Midbrain (tissue), 1 donor: ENCODE results near the gene EFCAB8.

Experiments used
- DNase-seq: peaks from one replicate; lab custom pipeline; 2025; lab: John Stamatoyannopoulos, UW

Gene EFCAB8

DNA sequence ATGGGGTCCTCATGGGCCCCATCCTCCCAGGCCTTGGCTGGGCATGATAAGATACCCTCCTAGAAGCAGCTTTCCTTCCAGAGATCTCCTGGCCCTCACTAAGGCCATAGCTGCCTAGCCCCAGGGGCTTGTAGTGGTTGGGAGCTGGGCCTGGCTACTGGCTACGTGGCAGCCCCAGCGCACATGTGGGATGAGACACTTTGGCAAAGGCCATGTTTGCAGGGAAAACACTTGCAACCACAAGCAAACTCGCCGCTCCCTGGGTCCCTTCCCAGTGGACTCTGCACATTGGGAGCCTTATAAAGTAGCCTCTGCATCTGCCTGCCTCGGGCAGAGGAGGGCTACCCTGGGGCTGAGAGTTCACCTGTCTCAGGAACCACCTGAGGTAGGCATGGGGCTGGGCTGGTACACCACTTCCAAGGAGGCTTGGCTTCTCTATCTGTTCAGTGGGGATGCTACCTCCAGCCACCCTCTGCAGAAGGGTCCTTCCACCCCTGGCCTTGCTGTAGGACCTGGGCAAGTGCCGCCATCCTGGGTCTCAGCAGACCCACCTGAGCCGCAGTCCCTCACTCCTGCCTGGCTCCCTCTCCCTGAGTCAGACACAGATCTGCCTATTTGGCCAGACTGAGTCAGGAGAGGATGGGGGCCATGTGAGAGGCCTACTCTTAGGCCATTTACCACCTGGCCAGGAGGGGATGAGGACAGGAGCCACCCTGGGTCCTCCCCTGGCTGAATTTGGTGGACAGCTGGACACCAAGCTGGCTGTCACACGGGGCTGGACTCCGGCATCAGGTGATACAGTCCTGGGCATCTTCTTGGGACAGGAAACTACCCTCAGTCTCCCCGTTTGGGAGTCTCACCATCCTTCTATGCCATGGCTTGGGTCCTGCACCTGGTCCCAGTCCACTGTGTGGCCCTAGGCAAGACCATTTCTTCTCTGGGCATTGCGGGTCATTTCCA lies 148.9 kb downstream of the EFCAB8 start, which contains the start of gene BPIFB2:
Gene BPIFB2 (plus strand): TSS at position 329 of the 960 bp plus-strand sequence. CDS start 871 bp downstream, outside the sequence.
- no peak for DNase-seq

DNA sequence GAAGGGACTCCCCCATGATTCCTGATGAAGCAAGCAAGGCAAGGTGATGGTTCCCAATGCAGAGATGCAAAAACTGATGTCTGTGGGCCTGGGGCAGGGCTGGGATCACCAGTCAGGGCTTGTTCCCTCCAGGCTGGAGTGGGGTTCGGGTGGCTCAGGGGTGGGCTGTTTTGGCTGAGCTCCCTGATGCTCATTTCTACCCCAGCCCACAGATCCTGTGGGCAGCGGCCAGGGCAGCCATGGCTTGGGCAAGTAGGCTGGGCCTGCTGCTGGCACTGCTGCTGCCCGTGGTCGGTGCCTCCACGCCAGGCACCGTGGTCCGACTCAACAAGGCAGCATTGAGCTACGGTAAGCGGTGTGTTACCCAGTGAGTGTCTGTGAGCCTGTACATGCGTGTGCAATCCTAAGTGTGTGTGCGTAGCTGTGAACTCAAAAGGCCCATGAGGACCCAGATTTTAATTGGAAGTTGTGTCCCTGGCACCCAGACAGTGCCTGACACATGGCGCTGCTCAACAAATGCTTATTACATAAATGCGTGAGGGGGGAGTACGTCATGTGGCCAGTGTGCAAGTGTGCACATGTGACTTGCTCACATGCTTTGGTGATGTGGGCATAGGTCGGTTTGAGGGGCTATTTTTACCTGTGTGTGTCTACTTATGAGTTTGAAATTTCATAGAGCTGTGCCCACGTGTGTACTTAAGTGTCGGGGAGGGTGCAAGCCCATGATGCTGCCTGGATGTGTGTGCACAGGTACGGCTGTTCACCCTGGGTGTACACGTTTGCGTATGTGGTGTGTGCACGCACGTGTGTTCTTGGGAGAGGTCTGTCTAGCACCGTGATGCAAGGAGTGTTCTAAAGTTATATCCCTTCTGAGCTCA lies 149.9 kb downstream of the EFCAB8 start:
- DNase-seq, result no peak

- no peak for DNase-seq
These were observed 150.8 kb downstream of the EFCAB8 start for GRCh38 chr20:33009214-33010132.

DNA sequence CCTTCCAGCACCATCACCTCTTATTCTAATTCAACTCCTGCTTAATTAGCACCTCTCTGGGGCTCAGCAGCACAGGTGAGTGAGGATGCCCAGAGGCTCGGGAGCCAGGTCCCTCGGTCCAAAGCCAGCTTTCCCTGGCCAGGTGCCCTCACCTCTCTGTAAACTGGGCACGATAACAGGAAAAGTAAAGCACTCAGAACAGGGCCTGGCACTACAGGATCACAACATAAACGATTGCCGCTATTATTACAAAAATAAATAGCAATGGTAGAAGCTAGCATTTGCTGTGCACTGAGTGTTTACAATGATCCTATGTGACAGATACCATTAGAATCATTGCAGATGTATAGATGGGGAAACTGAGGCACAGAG lies 151.4 kb downstream of the EFCAB8 start:
- DNase-seq, result no peak

DNA sequence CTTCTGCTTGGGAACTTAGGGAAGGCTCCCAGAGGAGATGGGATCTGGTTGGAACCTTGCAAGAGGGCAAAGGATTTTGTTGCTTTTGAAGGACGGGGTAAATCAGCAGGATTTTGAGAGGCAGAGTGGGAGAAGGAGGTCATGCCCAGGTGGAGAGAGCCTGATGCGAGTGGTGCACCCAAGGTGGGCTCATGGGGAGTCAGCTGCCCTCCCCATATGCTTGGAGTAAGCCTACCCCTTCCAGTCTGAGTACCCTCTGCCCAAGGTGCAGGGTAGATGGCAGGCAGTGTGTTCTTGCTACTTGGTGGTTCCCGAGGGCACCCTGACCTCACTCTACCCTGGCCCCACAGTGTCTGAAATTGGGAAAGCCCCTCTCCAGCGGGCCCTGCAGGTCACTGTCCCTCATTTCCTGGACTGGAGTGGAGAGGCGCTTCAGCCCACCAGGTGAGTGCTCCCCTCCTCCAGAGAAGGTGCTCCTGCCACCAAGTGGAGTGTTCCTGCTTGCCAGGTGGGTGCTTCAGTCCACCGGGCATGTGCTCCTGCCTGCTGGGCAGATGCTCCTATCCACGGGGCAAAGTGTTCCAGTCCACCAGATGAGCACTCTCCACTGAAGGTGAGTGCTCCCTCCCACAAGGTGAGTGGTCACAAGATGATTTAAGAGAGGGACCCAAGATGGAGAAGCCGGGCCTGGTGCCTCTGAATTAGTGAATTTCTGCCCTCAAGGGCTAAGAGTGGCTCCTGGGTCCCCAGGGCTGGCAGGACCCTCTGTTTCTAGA lies 152.1 kb downstream of the EFCAB8 start:
- DNase-seq, result no peak
